DND-41 (cell line): Measurements from ENCODE around the gene PPP1R3E.

Source experiments
- ATAC-seq: fragments of 200-7000 bp; cut with Tn5 transposase; 3 replicates; pipeline ENCODE4 v1.9.1; 2021; ENCODE audit warnings: low read depth; ENCODE audit not compliant: insufficient read depth
- DNase-seq: peaks from one replicate; pipeline ENCODE4 v3.0.0-alpha.2; 2020
- H2AFZ ChIP-seq: 2 replicates; pipeline ENCODE4 v1.6.0; 2012; ENCODE audit warnings: low read depth, low read length
- H3K27ac ChIP-seq: 2 replicates; pipeline ENCODE4 v1.5.1; 2012; ENCODE audit warnings: low read length, inconsistent platforms
- H3K27me3 ChIP-seq: fragments of 200-600 bp; sonication (generic); 2 replicates; pipeline ENCODE4 v1.6.0; 2012; ENCODE audit warnings: low read length, mild to moderate bottlenecking, inconsistent platforms; ENCODE audit not compliant: insufficient read depth, poor library complexity
- H3K36me3 ChIP-seq: 2 replicates; pipeline ENCODE4 v1.5.1; 2012; ENCODE audit warnings: low read length, inconsistent platforms; ENCODE audit not compliant: insufficient read depth
- H3K4me1 ChIP-seq: 2 replicates; pipeline ENCODE4 v1.5.1; 2012; ENCODE audit warnings: mild to moderate bottlenecking, low read length; ENCODE audit not compliant: insufficient read depth
- H3K4me2 ChIP-seq: 2 replicates; pipeline ENCODE4 v1.6.0; 2012; ENCODE audit warnings: mild to moderate bottlenecking, moderate library complexity, low read length, inconsistent platforms; ENCODE audit not compliant: insufficient read depth
- H3K4me3 ChIP-seq, 2 experiments: fragments of 200-600 bp in 1 of 2; shearing (Covaris generic) in 1 of 2; 2 replicates each; pipeline ENCODE4 v1.5.1; 2012 to 2016; ENCODE audit warnings: inconsistent platforms in 2 of 2, low read length in 2 of 2, mild to moderate bottlenecking in 2 of 2, low read depth in 1 of 2, moderate library complexity in 1 of 2
- H3K79me2 ChIP-seq: 2 replicates; pipeline ENCODE4 v1.6.0; 2012; ENCODE audit warnings: low read length, inconsistent platforms; ENCODE audit not compliant: insufficient read depth
- H3K9ac ChIP-seq: 2 replicates; pipeline ENCODE4 v1.6.0; 2012; ENCODE audit warnings: low read depth, mild to moderate bottlenecking, inconsistent platforms, low read length, moderate library complexity
- H3K9me3 ChIP-seq: 2 replicates; pipeline ENCODE4 v1.5.1; 2012; ENCODE audit warnings: low read length, moderate library complexity, mild to moderate bottlenecking, inconsistent platforms; ENCODE audit not compliant: insufficient read depth, severe bottlenecking
- H4K20me1 ChIP-seq: 2 replicates; pipeline ENCODE4 v1.6.0; 2012; ENCODE audit warnings: low read length; ENCODE audit not compliant: insufficient read depth
- CTCF ChIP-seq: IDR thresholded peaks from 2 replicates; pipeline ENCODE4 v1.5.1; 2012; ENCODE audit warnings: borderline replicate concordance, low read length, moderate library complexity, mild to moderate bottlenecking; ENCODE audit not compliant: poor library complexity, severe bottlenecking; ENCODE audit errors: extremely low read depth
- EZH2 ChIP-seq: IDR thresholded peaks from 3 replicates; pipeline ENCODE4 v1.6.1; 2012; ENCODE audit warnings: borderline replicate concordance, low read depth, mild to moderate bottlenecking, moderate library complexity, low read length, inconsistent platforms; ENCODE audit not compliant: severe bottlenecking

The PPP1R3E gene

GRCh38 chr14:23308721-23309445 lies 6.2 kb upstream of the PPP1R3E start:
- Histone ChIP-seq H3K4me3 (no peak overlapping the region), H3K9me3 (no peaks in the 10 kb centered on the region), H3K4me1 (peaks cover 35% of the 10 kb centered on the region), H2AFZ (no peak overlapping the region), H4K20me1 (no peaks in the 10 kb centered on the region), H3K79me2 (peaks cover 3% of the 10 kb centered on the region), H3K4me2 (no peak overlapping the region), H3K9ac (no peak overlapping the region), H3K27me3 (no peaks in the 10 kb centered on the region), H3K36me3 (0 out of 2 replicates have a peak, but pooled peaks cover 3% of the 10 kb centered on the region), H3K27ac (no peak overlapping the region)
- TF ChIP-seq EZH2 (no peak), CTCF (no peak)
- no peak for DNase-seq
- no peak for ATAC-seq

- no peak for ATAC-seq
- H3K4me3 ChIP-seq: no peak overlapping the region
Observed at GRCh38 chr14:23307687-23308644, 5.3 kb upstream of the PPP1R3E start.

DNA sequence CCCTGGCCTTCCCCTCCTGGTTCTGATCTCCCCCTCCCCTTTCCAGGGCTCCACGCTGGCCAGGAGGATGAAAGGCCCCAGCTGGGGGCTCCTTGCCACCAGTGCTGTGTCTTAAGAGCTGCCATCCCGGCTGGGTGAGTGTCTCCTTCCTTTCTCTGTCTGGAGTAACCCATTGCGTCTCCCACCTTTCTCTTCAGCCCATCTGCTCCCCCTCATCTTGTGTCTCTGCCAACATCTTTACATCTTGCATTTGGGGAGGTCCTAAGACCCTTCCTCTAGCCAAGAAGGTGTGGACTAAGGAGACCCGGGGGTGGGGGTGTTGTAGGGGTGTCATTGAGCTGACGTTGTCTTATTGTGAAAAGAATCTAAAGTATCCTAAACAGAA lies 4.5 kb upstream of the PPP1R3E start:
- H3K4me1 ChIP-seq: peaks cover 44% of the 10 kb centered on the region
- DNase-seq (no peak), ATAC-seq (no peak)
- peak overlapping the region; percentile 56 for H3K9ac ChIP-seq
- no peaks in the 10 kb centered on the region for H3K9me3 ChIP-seq
- H3K27ac ChIP-seq: peak overlapping the region; percentile 71
- H3K79me2 ChIP-seq: peaks cover 4% of the 10 kb centered on the region
- H3K4me2 ChIP-seq: peak overlapping the region; percentile 64
- TF ChIP-seq EZH2 (no peak), CTCF (no peak)
- H3K27me3 ChIP-seq: no peaks in the 10 kb centered on the region
- peak overlapping the region; percentile 28 to 66; a peak in 3 of 4 replicates for H3K4me3 ChIP-seq
- H3K36me3 ChIP-seq: peaks cover 3% of the 10 kb centered on the region; the same call in 1 of the 2 replicates
- H2AFZ ChIP-seq: peak overlapping the region; percentile 74
- no peaks in the 10 kb centered on the region for H4K20me1 ChIP-seq

More at GRCh38 chr14:23307687-23308644, 5.3 kb upstream of the PPP1R3E start:
- H3K4me2 ChIP-seq: peak overlapping the region; percentile 64
- no peak for DNase-seq
- 0 out of 2 replicates have a peak, but pooled peaks cover 3% of the 10 kb centered on the region for H3K36me3 ChIP-seq
- H3K27me3 ChIP-seq: no peaks in the 10 kb centered on the region
- no peaks in the 10 kb centered on the region for H4K20me1 ChIP-seq
- peaks cover 40% of the 10 kb centered on the region for H3K4me1 ChIP-seq
- H3K9me3 ChIP-seq: no peaks in the 10 kb centered on the region
- peak overlapping the region; percentile 56; the same call in 1 of the 2 replicates for H3K9ac ChIP-seq
- H2AFZ ChIP-seq: no peak overlapping the region
- H3K27ac ChIP-seq: no peak overlapping the region
- TF ChIP-seq CTCF: no peak
- TF ChIP-seq EZH2: no peak
- peaks cover 4% of the 10 kb centered on the region for H3K79me2 ChIP-seq
